Hepatocyte (in vitro differentiated cells): ENCODE data around the gene EXOC4.

Experiments used
- CTCF ChIP-seq: fragments of 200-600 bp; sonication (generic); IDR thresholded peaks from 2 replicates; pipeline ENCODE4 v1.5.1; 2016; ENCODE audit warnings: antibody characterized with exemption, mild to moderate bottlenecking; ENCODE audit not compliant: poor library complexity
- EZH2 ChIP-seq: fragments of 200-600 bp; sonication (generic); IDR thresholded peaks from 2 replicates; pipeline ENCODE4 v1.6.1; 2016; ENCODE audit warnings: antibody characterized with exemption, mild to moderate bottlenecking, borderline replicate concordance
- EZH2phosphoT487 ChIP-seq: fragments of 200-600 bp; sonication (generic); IDR thresholded peaks from one replicate; pipeline ENCODE4 v1.6.1; 2018; ENCODE audit warnings: antibody characterized with exemption, mild to moderate bottlenecking, low read depth, moderate library complexity; ENCODE audit not compliant: unreplicated experiment, severe bottlenecking

- no peak for TF ChIP-seq CTCF
- TF ChIP-seq EZH2, result no peak
- no peak for TF ChIP-seq EZH2phosphoT487
These were observed 720.8 kb downstream of the EXOC4 start for GRCh38 chr7:133973710-133974109.
